HL-60 (cell line): ENCODE measurements around the gene CH25H.

ENCODE experiments used
- GABPA ChIP-seq: IDR thresholded peaks from 2 replicates; pipeline ENCODE4 v1.6.1; 2012; ENCODE audit warnings: low read depth
- POLR2AphosphoS5 ChIP-seq: IDR thresholded peaks from 2 replicates; pipeline ENCODE4 v1.6.1; 2012; ENCODE audit warnings: low read depth
- SPI1 ChIP-seq: IDR thresholded peaks from 2 replicates; pipeline ENCODE4 v1.6.1; 2012; ENCODE audit warnings: low read depth, mild to moderate bottlenecking, borderline replicate concordance
- TF ChIP-seq, protein P1 (sequence below): IDR thresholded peaks from 2 replicates; pipeline ENCODE4 v1.6.1; 2012; ENCODE audit warnings: low read depth; ENCODE audit not compliant: insufficient replicate concordance
- TF ChIP-seq, protein P2 (sequence below): IDR thresholded peaks from one replicate; pipeline ENCODE4 v1.5.1; 2011; ENCODE audit warnings: low read length, control low read depth, inconsistent platforms; ENCODE audit not compliant: insufficient read depth

DNA sequence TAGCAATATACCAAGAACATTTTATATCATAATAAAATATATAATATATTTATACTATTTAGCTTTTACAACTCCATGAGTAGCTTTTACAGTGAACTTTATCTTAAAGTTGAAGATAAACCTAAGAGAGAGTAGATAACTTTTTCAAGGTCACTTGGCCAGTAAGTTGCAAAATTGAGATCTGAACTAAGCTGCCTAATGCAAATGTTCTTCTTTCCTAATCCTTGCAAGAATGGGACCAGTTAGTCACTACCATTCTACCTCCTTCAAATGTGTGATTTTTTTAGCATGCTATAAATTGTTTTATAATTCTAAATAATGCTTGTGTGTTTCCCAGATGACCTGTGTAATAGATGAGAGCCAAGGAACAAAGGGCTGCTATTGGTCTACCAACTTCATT is 47.8 kb downstream of the CH25H start:
- TF ChIP-seq, protein P1, sequence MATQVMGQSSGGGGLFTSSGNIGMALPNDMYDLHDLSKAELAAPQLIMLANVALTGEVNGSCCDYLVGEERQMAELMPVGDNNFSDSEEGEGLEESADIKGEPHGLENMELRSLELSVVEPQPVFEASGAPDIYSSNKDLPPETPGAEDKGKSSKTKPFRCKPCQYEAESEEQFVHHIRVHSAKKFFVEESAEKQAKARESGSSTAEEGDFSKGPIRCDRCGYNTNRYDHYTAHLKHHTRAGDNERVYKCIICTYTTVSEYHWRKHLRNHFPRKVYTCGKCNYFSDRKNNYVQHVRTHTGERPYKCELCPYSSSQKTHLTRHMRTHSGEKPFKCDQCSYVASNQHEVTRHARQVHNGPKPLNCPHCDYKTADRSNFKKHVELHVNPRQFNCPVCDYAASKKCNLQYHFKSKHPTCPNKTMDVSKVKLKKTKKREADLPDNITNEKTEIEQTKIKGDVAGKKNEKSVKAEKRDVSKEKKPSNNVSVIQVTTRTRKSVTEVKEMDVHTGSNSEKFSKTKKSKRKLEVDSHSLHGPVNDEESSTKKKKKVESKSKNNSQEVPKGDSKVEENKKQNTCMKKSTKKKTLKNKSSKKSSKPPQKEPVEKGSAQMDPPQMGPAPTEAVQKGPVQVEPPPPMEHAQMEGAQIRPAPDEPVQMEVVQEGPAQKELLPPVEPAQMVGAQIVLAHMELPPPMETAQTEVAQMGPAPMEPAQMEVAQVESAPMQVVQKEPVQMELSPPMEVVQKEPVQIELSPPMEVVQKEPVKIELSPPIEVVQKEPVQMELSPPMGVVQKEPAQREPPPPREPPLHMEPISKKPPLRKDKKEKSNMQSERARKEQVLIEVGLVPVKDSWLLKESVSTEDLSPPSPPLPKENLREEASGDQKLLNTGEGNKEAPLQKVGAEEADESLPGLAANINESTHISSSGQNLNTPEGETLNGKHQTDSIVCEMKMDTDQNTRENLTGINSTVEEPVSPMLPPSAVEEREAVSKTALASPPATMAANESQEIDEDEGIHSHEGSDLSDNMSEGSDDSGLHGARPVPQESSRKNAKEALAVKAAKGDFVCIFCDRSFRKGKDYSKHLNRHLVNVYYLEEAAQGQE: no peak
- TF ChIP-seq, protein P2, sequence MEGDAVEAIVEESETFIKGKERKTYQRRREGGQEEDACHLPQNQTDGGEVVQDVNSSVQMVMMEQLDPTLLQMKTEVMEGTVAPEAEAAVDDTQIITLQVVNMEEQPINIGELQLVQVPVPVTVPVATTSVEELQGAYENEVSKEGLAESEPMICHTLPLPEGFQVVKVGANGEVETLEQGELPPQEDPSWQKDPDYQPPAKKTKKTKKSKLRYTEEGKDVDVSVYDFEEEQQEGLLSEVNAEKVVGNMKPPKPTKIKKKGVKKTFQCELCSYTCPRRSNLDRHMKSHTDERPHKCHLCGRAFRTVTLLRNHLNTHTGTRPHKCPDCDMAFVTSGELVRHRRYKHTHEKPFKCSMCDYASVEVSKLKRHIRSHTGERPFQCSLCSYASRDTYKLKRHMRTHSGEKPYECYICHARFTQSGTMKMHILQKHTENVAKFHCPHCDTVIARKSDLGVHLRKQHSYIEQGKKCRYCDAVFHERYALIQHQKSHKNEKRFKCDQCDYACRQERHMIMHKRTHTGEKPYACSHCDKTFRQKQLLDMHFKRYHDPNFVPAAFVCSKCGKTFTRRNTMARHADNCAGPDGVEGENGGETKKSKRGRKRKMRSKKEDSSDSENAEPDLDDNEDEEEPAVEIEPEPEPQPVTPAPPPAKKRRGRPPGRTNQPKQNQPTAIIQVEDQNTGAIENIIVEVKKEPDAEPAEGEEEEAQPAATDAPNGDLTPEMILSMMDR: no peak
- TF ChIP-seq POLR2AphosphoS5 (no peak), GABPA (no peak), SPI1 (no peak)
